ENCODE measurements around the gene ADARB2.

DNA sequence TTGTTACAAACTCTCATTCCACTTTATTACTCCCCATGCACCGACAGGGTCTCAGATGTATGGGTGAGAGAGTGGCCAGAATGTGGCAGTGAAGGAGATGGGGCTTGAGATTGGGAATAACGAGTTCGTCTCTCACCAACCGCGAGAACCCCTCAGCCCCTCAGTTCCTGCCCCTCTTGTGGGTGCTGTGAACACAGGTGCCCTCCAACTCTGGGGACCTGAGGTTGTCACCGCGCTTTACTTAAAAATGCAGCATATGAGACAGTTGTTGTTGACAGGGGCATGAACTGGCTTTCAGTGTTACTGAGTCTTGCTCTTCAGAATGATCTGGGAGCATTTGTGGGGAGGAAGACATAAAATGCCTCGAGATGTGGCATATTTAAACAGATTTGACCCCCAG is 391.1 kb downstream of the ADARB2 start:
- no peak for TF ChIP-seq CTCF (IDR thresholded peaks at IDR 0.05)
- TF ChIP-seq ZFX (IDR thresholded peaks at IDR 0.05; ENCODE audit: borderline replicate concordance) = no peak
